CD4-positive, alpha-beta T cell treated with Interleukin-15 for 4 hours (primary cell): Measurements from ENCODE around the gene SELL.
"Not testable (repeated sequence)": the region's sequence is repeated elsewhere in the genome, so short reads cannot be mapped to it uniquely, and the experiment has no call there.

Source experiments
- DNase-seq: peaks from one replicate; pipeline ENCODE4 v3.0.0-alpha.2; 2020; ENCODE audit warnings: low spot score

The SELL gene

GRCh38 chr1:169711469-169712308 lies at the start of gene SELL:
Gene SELL (minus strand): TSS chr1:169711620. CDS start chr1:169711498, 122 bp downstream.
- peak; percentile 84 for DNase-seq

- DNase-seq, result no peak
Measured at GRCh38 chr1:169759038-169759437, 47.6 kb upstream of the SELL start.

DNA sequence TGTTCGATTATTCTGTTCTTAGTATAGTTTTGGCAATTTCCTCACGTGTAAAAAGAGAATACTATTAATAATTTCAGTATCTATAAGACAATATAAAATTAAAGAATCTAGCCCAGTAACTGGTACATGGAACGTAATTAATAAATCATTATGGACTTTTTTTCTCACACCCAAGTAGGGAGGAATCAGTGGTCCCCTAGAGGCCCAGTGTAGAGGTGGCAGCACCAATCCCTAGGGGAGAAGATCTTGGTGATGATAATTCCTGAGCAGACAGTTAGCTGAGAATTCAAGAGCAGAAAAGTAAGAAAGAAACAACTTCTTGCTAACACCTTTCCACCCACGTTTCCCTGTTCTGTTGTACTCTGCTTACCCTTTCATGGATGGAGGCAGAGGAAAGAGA lies 42.1 kb upstream of the SELL start:
- DNase-seq, result no peak

- DNase-seq, result no peak
Measured at GRCh38 chr1:169750041-169750440, 38.6 kb upstream of the SELL start.

DNA sequence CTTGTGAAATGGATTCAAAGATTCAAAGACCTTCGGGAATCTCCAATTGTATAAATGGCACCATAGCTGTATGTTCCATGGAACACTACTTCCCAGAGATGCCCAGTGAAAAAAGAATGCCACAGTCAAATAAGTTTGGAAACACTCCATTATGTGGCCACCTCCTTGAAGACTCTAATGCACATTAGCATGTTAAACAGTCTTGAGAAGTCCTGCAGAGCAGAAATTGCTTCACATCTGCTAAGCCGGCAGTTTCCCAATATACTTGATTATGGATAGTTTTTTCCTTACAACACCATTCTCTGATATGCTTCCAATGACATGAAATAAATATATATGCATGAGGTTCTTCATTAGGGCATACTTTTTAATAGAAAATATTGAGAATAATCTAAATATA lies 35.1 kb upstream of the SELL start:
- DNase-seq, result no peak

DNA sequence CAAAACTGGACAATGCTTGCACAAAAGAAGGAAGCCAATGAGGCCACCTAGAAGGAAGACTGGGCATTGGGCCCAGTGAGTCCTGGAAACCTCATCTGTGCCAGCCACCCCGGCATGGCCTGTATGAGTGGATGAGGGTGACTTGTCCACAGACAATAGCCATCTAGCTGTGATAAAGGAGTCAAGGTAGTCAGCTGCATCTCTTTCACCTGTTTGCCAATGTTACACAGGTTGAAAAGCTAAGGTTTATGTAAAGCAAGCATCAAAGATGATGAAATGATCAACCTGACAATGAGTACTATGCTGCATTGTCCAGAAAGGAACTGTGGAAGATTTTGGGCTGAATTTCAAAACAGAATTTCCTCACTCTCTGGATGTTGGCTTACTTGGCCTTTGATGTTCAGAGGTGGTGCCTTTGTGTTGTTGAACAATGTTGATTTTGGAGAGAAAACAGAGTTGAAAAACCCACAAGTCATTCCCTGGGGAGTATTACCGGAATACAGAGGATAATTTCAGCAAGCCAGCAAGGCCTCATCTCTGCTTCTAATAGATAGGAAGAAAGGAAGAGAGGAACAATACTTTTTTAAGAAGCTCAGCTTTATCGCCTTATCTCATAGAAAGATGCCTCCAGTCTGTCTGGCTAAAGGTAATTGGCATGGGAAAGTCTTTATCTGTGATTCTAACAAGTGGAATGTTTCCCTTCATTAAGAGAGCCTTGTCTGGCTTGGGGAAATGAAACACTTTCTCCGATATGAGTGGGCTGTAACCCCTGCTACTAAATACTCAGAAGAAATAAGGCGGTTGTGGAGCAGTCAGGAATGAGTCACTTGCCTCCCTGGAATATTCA lies 33.8 kb upstream of the SELL start:
- no peak for DNase-seq

GRCh38 chr1:169741666-169742394 lies 30.4 kb upstream of the SELL start:
- no peak for DNase-seq

DNA sequence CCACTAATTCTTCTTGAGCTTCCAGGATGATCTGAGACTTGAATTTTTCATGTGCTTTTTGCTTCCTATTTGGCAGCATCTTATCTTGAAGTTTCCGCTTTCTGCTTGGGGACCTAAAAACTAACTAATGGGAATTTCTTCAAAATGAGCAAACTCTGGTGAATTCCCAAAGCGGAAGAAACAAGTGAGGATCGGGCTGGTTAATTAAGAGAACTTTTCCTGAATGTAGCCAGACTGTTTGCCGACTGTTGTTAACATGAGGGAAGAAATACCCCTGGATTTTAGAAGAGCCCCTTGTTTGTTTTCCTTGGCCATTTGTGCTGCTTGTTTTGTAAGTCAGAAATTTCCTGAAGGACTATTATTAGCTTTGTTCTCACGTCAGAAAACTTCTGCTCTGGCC lies 28.6 kb upstream of the SELL start:
- no peak for DNase-seq

DNA sequence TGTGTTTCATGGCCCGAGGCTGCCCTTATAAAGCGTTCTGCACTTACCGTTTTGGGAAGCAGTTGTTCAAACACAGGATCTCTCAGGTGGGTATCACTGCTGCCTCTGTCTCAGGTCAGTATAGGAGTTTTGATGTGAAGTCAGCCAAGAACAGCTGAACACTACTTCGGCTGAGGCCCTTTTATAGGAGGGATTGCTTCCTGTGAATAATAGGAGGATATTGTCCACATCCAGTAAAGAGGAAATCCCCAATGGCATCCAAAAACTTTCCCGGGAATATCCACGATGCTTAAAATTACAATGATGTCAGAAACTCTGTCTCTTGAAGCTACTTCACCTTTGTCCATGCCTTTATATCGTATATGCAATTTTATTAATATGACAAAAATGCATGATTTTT lies 22.5 kb upstream of the SELL start, which contains the start of gene SELE:
Gene SELE (minus strand): TSS at position 156 of the 400 bp plus-strand sequence. CDS start 467 bp downstream, outside the sequence.
- DNase-seq, result no peak

DNA sequence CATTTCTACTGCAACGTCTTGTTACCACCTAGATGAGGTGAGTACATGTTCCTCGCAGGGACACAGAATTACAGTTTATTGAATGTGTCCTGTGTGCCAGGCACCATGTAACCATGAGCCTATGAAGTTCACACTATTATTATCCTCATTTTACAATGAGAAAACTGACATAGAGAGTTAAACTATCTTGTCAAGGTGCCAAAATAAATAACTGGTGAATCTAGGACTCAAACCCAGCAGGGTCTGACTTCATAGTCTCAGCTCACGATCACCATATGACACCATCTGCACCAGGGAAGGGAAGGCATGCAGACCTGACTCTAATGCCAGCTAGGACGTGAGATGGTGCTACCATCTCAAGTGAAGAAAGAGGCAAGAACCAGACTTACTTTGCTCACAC lies 20.0 kb upstream of the SELL start:
- DNase-seq, result no peak

GRCh38 chr1:169729991-169730390 lies 18.6 kb upstream of the SELL start:
- no peak for DNase-seq

- DNase-seq, result no peak
Measured at GRCh38 chr1:169727307-169727706, 15.9 kb upstream of the SELL start.

DNA sequence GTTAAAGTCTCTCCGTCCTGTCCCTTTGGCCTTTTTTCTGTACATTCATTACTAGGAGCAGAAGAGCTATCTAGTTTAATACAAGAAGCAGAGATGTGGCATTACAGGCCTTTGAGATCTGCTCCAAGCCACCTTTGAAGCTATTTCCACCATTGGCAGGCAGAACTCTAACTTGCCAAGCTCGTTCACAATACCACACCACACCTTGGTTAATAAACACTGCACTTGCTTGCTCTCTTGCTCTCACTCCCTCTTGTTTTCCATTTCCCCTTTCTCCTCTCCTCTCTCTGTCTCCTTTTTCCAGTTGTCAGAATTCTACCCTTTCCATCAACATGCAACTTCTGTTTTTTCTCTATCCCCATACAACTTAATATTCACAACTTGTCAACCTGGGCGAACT lies 15.4 kb upstream of the SELL start:
- no peak for DNase-seq

GRCh38 chr1:169725930-169726329 lies 14.5 kb upstream of the SELL start:
- DNase-seq, result no peak

DNA sequence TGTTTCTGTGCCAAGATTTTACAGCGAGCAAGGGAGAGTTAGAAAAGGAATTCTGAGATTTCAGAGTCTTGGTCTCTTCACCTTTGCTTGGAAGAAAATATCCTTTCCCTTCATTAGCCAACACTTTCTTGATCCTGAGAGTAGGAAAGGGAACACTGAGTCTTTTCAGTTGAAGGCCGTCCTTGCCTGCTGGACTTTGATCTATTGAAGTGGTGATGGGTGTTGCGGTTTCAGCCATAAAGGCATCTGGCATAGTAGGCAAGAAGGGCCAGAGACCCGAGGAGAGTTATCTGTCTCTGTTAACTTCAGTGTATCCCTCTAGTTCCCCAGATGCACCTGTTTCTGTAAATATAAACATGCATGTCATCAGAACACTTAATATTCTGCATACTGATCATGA lies 12.7 kb upstream of the SELL start:
- no peak for DNase-seq

GRCh38 chr1:169723763-169724162 lies 12.3 kb upstream of the SELL start:
- DNase-seq, result no peak

DNA sequence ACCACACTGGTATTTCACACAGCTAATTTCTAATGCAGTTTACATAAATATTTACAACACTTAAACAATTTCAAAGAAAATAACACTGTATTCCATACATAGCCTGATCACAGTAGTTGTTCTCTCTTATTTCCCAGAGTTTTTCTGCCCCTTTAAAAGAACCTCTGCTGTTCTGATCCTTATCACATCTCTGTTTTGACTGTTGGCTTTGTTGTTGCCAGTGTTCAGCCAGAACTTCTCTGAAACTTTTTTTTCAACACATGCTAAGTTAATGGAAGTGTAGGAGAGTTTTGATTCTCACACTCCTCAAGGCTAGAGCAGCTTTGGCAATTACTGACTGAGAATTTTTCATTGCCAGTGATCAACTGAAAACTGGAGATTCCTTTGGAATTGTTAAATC lies 11.4 kb upstream of the SELL start:
- DNase-seq, result no peak

DNA sequence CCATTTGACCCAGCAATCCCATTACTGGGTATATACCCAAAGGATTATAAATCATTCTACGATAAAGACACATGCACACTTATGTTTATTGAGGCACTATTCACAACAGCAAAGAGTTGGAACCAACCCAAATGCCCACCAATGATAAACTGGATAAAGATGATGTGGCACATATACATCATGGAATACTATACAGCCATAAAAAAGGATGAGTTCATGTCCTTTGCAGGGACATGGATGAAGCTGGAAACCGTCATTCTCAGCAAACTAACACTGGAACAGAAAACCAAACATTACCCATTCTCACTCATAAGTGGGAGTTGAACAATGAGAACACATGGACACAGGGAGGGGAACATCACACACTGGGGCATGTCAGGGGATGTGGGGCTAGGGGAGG lies 3.7 kb upstream of the SELL start:
- not testable (repeated sequence) for DNase-seq

- DNase-seq, result not testable (repeated sequence)
Measured at GRCh38 chr1:169713090-169713489, 1.7 kb upstream of the SELL start.

GRCh38 chr1:169712309-169712631 lies 850 bp upstream of the SELL start:
- DNase-seq, result no peak

- no peak for DNase-seq
Measured at GRCh38 chr1:169708647-169709046, 2.8 kb downstream of the SELL start.

DNA sequence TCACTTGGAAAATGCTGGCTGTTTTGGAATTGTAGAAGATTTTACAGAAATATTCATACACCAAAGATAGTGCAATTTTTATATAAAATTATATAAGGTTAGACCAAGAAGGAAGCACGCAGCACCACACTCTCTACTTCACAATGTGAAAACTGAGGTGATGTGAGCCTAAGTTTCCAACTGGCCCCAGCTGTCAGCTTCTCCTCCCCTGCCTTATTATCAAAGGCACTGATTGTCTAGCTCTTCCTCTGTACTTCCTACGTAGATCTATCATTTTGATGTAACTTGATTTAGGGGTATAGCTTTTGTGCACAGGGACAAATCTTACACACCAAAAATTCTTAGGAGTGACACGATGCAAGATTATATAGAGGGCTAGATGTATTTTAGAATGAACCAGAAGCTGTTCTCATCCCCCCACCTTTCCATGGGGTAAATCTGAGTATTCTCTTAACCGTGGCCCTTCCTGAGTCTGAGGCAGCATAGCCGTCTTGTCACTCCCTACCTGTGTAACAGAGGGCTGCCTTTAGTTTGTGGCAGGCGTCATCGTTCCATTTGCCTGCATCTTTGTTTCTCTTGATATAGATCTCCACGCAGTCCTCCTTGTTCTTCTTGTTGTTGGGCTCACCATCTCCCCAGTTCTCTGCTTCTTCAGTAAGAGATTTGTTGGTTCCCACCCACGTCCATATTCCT lies 3.4 kb downstream of the SELL start:
- DNase-seq, result no peak
